ENCODE data around the gene ARHGEF2. TPM values are rescaled to one million over a fixed set of nuclear protein-coding genes. Genes with fewer than 3 reads are reported as not detected.
A peak's percentile ranks its signal among the peaks of the same experiment; 100 is the strongest.

The ARHGEF2 gene
- total RNA-seq, 1 donor from 2014 or later = 57.1 TPM

DNA sequence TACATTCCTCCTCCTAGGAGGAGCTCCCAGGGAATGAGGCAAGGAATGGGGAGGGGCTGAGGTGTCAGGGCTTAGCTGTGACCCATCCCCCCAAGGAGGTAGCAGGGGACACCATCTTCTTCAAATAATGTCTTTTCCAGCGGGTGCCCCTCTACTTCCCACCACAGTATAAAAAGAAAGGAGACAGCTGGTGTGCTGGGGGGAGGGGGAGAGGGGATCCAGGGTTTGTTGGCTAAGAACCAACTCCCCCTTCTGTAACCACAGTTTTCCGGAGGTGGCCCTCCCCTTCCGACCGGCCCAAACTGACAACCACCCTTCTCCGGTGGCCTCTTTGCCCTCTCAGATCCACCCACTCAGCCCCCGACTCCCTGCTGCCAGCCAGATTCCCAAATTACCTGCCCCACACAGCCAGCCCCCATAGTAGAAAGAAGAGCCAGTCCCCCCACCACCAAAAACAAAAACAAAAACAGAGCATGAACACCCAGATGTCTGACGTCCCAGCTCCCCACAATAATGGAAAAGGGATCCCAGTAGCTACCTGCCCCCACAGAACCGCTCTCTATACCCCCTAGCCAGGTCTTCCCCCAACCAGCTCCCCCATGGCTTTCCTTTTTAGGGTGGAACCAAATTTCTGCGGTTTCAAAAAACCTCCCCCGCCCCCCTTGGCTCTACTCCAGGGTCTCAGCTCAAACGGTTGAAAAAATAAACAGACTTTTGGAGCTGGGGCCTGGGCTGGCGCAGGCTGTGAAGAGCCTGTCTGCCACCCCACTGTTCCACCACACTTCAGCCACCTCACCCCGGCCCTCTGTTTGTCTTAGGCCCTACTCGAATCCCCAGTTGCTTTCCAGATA is 2.1 kb downstream of the ARHGEF2 start:
- H3K27me3 ChIP-seq (ENCODE audit: control insufficient read depth, insufficient read depth, low read length) = no peaks in the 10 kb centered on the region
- TF ChIP-seq, protein P1, sequence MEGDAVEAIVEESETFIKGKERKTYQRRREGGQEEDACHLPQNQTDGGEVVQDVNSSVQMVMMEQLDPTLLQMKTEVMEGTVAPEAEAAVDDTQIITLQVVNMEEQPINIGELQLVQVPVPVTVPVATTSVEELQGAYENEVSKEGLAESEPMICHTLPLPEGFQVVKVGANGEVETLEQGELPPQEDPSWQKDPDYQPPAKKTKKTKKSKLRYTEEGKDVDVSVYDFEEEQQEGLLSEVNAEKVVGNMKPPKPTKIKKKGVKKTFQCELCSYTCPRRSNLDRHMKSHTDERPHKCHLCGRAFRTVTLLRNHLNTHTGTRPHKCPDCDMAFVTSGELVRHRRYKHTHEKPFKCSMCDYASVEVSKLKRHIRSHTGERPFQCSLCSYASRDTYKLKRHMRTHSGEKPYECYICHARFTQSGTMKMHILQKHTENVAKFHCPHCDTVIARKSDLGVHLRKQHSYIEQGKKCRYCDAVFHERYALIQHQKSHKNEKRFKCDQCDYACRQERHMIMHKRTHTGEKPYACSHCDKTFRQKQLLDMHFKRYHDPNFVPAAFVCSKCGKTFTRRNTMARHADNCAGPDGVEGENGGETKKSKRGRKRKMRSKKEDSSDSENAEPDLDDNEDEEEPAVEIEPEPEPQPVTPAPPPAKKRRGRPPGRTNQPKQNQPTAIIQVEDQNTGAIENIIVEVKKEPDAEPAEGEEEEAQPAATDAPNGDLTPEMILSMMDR (IDR thresholded peaks at IDR 0.05; ENCODE audit: insufficient read depth, low read length, severe bottlenecking) = no peak
- H3K36me3 ChIP-seq (ENCODE audit: control insufficient read depth, insufficient read depth, low read length) = peaks cover 11% of the 10 kb centered on the region
- H3K4me3 ChIP-seq (ENCODE audit: low read depth, low read length) = peak overlapping the region; percentile 91
- DNase-seq (ENCODE audit: low read depth) (peak; percentile 56), FAIRE-seq (no peak)

DNA sequence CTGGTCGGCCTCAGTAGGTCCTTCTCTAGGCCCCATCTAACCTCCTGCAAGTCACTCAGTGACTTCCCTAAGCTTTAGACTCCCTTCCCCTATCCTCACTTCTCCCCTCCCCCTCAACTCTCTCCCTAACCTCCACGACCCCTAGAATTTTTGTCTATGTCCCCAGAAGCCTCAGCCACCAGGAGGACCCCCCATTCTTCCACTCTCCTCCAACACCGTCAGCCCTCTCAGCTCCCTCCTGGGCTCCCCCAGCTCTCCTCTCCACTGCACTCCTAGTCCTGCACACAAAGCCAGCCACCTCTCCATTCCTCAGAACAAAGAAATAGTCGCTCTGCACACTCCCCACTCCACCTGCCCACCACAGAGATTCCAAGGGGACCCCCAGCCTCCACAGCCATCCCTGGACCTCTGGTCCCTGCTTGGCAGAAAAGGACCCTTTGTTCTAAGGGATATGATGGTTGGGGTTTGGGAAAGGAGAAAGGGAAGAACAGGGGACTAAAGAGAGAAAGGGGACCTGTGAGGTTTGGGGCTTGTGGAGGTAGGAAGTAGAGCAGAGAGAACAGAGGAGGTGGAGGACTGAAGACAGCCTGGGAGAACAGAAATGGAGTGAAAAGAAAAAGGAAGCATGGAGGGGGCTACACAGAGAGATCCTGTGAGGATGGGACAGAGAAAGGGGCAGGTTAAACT is 2.8 kb downstream of the ARHGEF2 start:
- DNase-seq (ENCODE audit: low read depth) = no peak
- TF ChIP-seq, protein P1 (IDR thresholded peaks at IDR 0.05; ENCODE audit: insufficient read depth, low read length, severe bottlenecking) = no peak
- H3K27me3 ChIP-seq (ENCODE audit: control insufficient read depth, insufficient read depth, low read length) = no peaks in the 10 kb centered on the region

DNA sequence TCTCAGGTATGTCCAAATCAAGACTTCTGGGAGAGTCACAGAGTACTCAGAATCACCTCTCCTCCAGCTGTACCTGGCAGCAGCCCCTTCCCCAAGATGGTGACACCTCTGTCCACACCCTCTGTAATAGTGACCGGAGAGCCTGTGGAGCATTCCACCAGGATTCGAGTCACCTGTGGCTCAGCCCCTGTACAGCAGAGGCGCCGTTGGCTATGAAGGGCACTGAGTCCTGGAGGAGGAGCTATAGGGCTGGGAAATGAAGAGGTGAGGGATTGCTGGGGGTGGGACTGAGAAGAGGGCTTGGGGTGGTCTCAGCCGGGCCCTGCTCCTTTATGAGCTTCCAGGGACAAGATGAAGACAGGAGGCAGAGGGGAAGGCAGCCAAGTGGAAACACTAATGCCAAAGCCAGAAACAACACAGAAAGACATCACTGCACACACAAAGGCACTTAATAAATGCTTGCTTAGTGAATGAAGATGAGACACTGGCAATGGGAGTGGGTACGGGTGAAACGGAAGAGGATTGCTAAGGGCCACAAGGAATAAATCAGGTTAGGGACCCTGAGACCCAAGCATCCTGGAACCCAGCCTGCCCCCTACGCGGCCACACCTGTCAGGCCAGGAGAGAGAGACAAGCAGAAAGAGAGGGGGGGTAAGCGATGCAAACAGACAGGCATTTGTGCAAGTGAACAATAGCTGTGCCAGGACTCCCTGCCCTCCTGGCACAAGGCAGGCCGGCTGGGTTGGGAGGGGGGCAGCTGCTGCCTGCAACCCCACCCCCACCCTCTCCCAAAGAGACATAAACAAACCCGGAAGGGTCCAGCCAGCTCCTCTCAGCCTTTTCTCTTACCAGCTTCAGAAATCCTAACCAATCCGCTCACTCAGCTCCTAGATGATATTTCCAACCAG is 3.9 kb downstream of the ARHGEF2 start:
- TF ChIP-seq, protein P1 (IDR thresholded peaks at IDR 0.05; ENCODE audit: insufficient read depth, low read length, severe bottlenecking) = no peak
- no peaks in the 10 kb centered on the region for H3K27me3 ChIP-seq (ENCODE audit: control insufficient read depth, insufficient read depth, low read length)
- H3K4me3 ChIP-seq (ENCODE audit: low read depth, low read length) = no peak overlapping the region
- no peak for DNase-seq (ENCODE audit: low read depth)
- no peak for FAIRE-seq
- H3K36me3 ChIP-seq (ENCODE audit: control insufficient read depth, insufficient read depth, low read length) = peaks cover 16% of the 10 kb centered on the region

More for the DNA sequence above, 2.8 kb downstream of the ARHGEF2 start:
- peak overlapping the region; percentile 91 for H3K4me3 ChIP-seq (ENCODE audit: low read depth, low read length)
- peaks cover 13% of the 10 kb centered on the region for H3K36me3 ChIP-seq (ENCODE audit: control insufficient read depth, insufficient read depth, low read length)
- no peak for FAIRE-seq

DNA sequence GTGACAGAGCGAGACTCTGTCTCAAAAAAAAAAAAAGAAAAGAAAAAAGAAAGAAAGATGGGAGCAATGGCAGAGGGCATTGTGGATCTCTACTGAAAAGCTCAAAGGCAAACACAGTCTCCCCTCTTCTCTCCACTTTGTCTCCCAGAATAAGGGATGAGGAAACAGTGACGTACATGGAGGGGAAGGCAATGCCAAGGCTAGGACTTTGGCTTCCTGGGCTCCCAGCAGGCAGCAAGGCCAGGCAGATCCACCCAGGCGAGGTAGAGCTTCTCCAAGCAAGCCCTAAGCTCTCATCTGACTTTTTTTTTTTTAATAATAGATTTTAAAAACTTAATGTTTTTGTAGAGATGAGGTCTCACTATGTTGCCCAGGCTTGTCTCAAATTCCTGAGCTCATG is 4.6 kb downstream of the ARHGEF2 start:
- Histone ChIP-seq H3K27me3 (ENCODE audit: control insufficient read depth, insufficient read depth, low read length) (no peaks in the 10 kb centered on the region), H3K4me3 (ENCODE audit: low read depth, low read length) (no peak overlapping the region), H3K36me3 (ENCODE audit: control insufficient read depth, insufficient read depth, low read length) (peaks cover 24% of the 10 kb centered on the region)
- DNase-seq (ENCODE audit: low read depth) (no peak), FAIRE-seq (no peak)
- TF ChIP-seq, protein P1 (IDR thresholded peaks at IDR 0.05; ENCODE audit: insufficient read depth, low read length, severe bottlenecking) = no peak

DNA sequence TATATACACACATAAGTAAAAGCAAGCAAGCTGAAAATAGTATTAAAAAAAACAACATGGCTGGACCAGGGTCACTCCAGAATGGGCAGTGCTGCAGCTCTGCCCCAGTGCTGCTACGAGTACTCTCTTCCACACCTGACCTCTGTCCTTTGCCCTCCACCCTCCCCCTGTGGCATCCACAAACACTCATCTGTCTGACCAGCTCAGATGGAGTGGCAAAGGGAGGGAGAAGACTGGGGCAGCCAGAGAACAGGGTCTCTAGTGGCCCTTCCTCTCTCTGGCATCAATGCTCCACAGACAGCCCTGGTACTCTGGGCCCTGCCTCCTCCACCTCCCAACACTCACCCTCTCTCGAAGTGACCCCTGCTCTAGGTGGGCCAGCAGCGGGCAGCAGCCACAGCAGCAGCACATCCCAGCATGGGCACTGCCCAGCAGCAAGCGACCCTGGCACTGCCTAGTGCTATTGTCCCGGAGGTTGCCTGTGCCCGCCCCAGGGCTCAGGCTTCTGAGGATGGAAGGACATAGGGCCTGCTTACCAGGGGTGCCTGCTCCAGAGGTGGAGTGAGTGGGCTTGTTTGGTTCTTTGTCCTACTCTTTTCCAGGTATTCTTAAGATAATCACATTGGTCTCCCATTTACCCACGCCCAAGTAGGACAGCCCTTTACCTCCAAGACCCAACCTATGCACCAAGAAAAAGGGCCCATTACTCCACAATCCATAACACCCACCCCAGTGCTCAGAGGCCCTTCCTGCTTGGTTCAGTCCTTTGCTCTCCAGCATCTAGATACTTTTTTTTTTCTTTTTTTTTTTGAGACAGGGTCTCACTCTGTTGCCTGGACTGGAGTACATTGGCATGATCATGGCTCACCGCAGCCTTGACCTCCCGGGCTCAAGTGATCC is 6.2 kb downstream of the ARHGEF2 start:
- FAIRE-seq (no peak), DNase-seq (ENCODE audit: low read depth) (no peak)
- peaks cover 33% of the 10 kb centered on the region for H3K36me3 ChIP-seq (ENCODE audit: control insufficient read depth, insufficient read depth, low read length)
- no peaks in the 10 kb centered on the region for H3K27me3 ChIP-seq (ENCODE audit: control insufficient read depth, insufficient read depth, low read length)
- TF ChIP-seq, protein P1 (IDR thresholded peaks at IDR 0.05; ENCODE audit: insufficient read depth, low read length, severe bottlenecking) = no peak
- H3K4me3 ChIP-seq (ENCODE audit: low read depth, low read length) = no peak overlapping the region

Measured in bronchial epithelial cell (primary cell).